BJ (cell line): ENCODE results near the gene ABCG4. TPM values are rescaled to one million over a fixed set of nuclear protein-coding genes. Genes with fewer than 3 reads are reported as not detected.

Experiments used
- CTCF ChIA-PET: fragments of 350-600 bp; formaldehyde crosslinking; extraction: SDS; loops from one replicate; lab custom pipeline; 2021; ENCODE audit warnings: antibody characterized with exemption, inconsistent platforms; lab: Yijun Ruan, JAX
- POLR2A ChIA-PET: fragments of 300-600 bp; sonication (Branson Sonifier 250); formaldehyde crosslinking; extraction: SDS; loops from one replicate; lab custom pipeline; 2021; ENCODE audit warnings: antibody characterized with exemption; lab: Charles Lee
- DNase-seq: peaks from one replicate; pipeline ENCODE4 v3.0.0-alpha.2; 2011; ENCODE audit warnings: low read depth
- H3K27me3 ChIP-seq: 2 replicates; pipeline ENCODE4 v1.6.0; 2011; ENCODE audit warnings: low read length; ENCODE audit not compliant: control insufficient read depth, insufficient read depth
- H3K36me3 ChIP-seq: 2 replicates; pipeline ENCODE4 v1.5.1; 2011; ENCODE audit warnings: low read length; ENCODE audit not compliant: control insufficient read depth, insufficient read depth
- H3K4me3 ChIP-seq: 2 replicates; pipeline ENCODE4 v1.5.1; 2011; ENCODE audit warnings: low read depth, mild to moderate bottlenecking, control low read depth, low read length
- polyA plus RNA-seq: library from polyadenylated mRNA; depleted of rRNA; stranded (reverse); fragments of >200 nt; gene quantifications from 2 replicates; pipeline ENCODE4 v1.2.3, GENCODE V29; 2011
- TF ChIP-seq, protein P1 (sequence below): IDR thresholded peaks from 2 replicates; pipeline ENCODE4 v1.5.1; 2011; ENCODE audit warnings: low read depth, mild to moderate bottlenecking, control low read depth, inconsistent platforms, low read length, moderate library complexity; ENCODE audit not compliant: insufficient read depth

Gene ABCG4
- polyA plus RNA-seq, 1 experiment = 0.17 TPM

GRCh38 chr11:119148720-119149017, 183 bp upstream of the ABCG4 start:
- TF ChIP-seq, protein P1, sequence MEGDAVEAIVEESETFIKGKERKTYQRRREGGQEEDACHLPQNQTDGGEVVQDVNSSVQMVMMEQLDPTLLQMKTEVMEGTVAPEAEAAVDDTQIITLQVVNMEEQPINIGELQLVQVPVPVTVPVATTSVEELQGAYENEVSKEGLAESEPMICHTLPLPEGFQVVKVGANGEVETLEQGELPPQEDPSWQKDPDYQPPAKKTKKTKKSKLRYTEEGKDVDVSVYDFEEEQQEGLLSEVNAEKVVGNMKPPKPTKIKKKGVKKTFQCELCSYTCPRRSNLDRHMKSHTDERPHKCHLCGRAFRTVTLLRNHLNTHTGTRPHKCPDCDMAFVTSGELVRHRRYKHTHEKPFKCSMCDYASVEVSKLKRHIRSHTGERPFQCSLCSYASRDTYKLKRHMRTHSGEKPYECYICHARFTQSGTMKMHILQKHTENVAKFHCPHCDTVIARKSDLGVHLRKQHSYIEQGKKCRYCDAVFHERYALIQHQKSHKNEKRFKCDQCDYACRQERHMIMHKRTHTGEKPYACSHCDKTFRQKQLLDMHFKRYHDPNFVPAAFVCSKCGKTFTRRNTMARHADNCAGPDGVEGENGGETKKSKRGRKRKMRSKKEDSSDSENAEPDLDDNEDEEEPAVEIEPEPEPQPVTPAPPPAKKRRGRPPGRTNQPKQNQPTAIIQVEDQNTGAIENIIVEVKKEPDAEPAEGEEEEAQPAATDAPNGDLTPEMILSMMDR = no peak
- CTCF ChIA-PET = interaction anchor here (0.6 to 2.4 kb wide), 5 partner anchors 8 to 48 kb away, joined by 3 to 12 read pairs (median 6); no protein-coding TSS in a partner anchor
- no peaks in the 10 kb centered on the region for H3K36me3 ChIP-seq
- no peak for DNase-seq
- H3K4me3 ChIP-seq = peak overlapping the region; percentile 54
- peaks cover 17% of the 10 kb centered on the region for H3K27me3 ChIP-seq
- POLR2A ChIA-PET = interaction anchor here (0.9 kb wide), 1 partner anchor 53 kb away, joined by 3 read pairs; a partner anchor contains a TSS

- Histone ChIP-seq H3K36me3 (no peaks in the 10 kb centered on the region), H3K4me3 (peak overlapping the region; percentile 54; the same call in 1 of the 2 replicates), H3K27me3 (peaks cover 20% of the 10 kb centered on the region)
- ChIA-PET POLR2A (interaction anchor here (0.9 kb wide), 1 partner anchor 54 kb away, joined by 3 read pairs; a partner anchor contains a TSS), CTCF (interaction anchor here (1.0 to 2.4 kb wide), 3 partner anchors 10 to 47 kb away, joined by 3 to 12 read pairs (median 8); no protein-coding TSS in a partner anchor)
- TF ChIP-seq, protein P1 = no peak
- DNase-seq = no peak
Measured at GRCh38 chr11:119149786-119150275, 979 bp downstream of the ABCG4 start.

- TF ChIP-seq, protein P1 = no peak
- Histone ChIP-seq H3K36me3 (no peaks in the 10 kb centered on the region), H3K4me3 (no peak overlapping the region), H3K27me3 (peaks cover 26% of the 10 kb centered on the region)
- CTCF ChIA-PET = interaction anchor here (0.7 to 1.4 kb wide), 4 partner anchors 12 to 171 kb away, joined by 3 to 4 read pairs (median 4); no protein-coding TSS in a partner anchor
- DNase-seq = no peak
- POLR2A ChIA-PET = no interaction called here
Measured at GRCh38 chr11:119152043-119152442, 3.2 kb downstream of the ABCG4 start.

DNA sequence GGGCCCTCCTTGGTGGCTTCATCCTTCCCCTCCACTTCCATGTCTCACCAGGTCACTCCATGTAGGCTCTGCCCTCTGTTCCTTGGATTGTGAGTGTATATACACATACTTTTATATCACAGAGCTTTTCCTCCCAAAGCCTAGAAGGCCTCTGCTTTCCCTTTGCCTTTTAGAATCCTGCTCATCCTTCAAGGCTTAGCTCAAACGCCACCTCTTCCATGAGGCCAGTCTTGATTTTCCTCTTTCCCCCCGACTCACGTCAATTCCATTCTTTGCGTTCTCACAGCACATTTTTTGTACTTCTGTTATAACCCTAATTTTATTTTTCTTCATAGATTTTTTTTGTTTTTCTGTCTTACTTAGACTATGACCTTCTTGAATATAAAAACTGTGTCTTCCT, 3.8 kb downstream of the ABCG4 start:
- H3K4me3 ChIP-seq = no peak overlapping the region
- H3K27me3 ChIP-seq = peaks cover 26% of the 10 kb centered on the region
- no peak for DNase-seq
- TF ChIP-seq, protein P1 = no peak
- ChIA-PET CTCF (interaction anchor here (0.7 to 1.4 kb wide), 3 partner anchors 11 to 170 kb away, joined by 3 to 4 read pairs (median 4); no protein-coding TSS in a partner anchor), POLR2A (no interaction called here)
- no peaks in the 10 kb centered on the region for H3K36me3 ChIP-seq

DNA sequence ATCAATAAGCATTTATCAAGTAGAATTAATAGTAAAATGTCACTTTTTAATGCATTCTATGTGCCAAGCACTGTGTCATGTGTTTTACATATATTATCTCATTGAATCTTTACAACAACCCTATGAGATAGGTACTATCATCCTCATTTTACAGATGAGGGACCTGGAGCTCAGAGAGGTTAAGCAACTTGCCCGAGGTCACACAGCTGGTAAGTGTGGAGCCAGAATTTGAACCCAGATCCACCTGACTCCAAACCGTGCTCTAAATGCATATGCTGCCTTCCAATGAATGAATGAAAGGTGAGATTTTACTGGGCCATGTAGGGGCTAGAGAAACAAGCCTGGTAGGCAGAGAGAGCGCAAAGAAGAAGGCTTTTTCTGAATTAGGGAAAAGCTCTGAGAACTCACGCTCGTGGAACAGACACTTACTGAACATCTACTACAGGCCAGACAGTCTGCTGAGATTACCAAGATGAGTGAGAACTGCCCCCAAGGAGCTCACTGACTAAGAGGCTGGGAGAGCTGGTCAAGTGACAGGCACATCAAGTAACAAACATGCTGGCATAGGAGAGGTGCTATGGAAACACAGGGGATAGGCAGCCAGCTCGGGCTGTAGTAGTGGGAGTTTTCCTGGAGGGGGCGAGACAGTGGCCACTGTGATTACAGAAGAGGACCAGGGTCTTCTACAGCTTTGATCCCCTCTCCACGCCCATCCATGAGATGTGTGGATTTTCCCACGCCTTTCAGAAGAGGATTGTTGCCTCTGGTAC, 4.4 kb downstream of the ABCG4 start:
- H3K4me3 ChIP-seq = no peak overlapping the region
- no peaks in the 10 kb centered on the region for H3K36me3 ChIP-seq
- no peak for DNase-seq
- TF ChIP-seq, protein P1 = no peak
- ChIA-PET POLR2A (no interaction called here), CTCF (interaction anchor here (0.9 to 1.5 kb wide), 4 partner anchors 11 to 16 kb away, joined by 3 to 4 read pairs (median 4); no protein-coding TSS in a partner anchor)
- peaks cover 26% of the 10 kb centered on the region for H3K27me3 ChIP-seq
